HEK293 (cell line): ENCODE measurements around the gene ARHGAP23.

Experiments
- CTCF ChIA-PET: fragments of 350-600 bp; formaldehyde crosslinking; extraction: SDS; loops from one replicate; lab custom pipeline; 2021; ENCODE audit warnings: antibody characterized with exemption; lab: Yijun Ruan, JAX
- POLR2A ChIA-PET: fragments of 300-600 bp; formaldehyde crosslinking; extraction: SDS; loops from one replicate; lab custom pipeline; 2020; ENCODE audit warnings: antibody characterized with exemption, inconsistent platforms; lab: Yijun Ruan, JAX
- H3K27ac ChIP-seq: fragments of 200-500 bp; sonication (Bioruptor generic); 2 replicates; pipeline ENCODE4 v1.5.1; 2014; ENCODE audit warnings: low read depth, low read length, control low read depth, inconsistent platforms; ENCODE audit errors: extremely low read depth
- H3K36me3 ChIP-seq, 2 experiments: fragments of 200-500 bp in 1 of 2; sonication (Bioruptor generic) in 1 of 2; 1 replicate in 1 of 2; 2 replicates in 1 of 2; pipeline ENCODE4 v1.5.1; 2014 to 2017; ENCODE audit warnings: inconsistent platforms in 2 of 2, low read length in 2 of 2; ENCODE audit not compliant: control insufficient read depth in 2 of 2, insufficient read depth in 1 of 2
- H3K4me1 ChIP-seq: fragments of 200-500 bp; sonication (Bioruptor generic); 2 replicates; pipeline ENCODE4 v1.5.1; 2014; ENCODE audit warnings: mild to moderate bottlenecking, low read length, inconsistent platforms; ENCODE audit not compliant: control insufficient read depth, insufficient read depth
- H3K4me3 ChIP-seq: 2 replicates; pipeline ENCODE4 v1.5.1; 2011; ENCODE audit warnings: low read depth, mild to moderate bottlenecking, control low read depth, low read length, moderate library complexity
- H3K9me3 ChIP-seq: fragments of 200-500 bp; sonication (Bioruptor generic); 2 replicates; pipeline ENCODE4 v1.5.1; 2014; ENCODE audit warnings: low read depth, low read length, inconsistent platforms; ENCODE audit not compliant: control insufficient read depth, insufficient read depth
- GLIS2 ChIP-seq: fragments of 450-650 bp; formaldehyde crosslinking; IDR thresholded peaks from 2 replicates; pipeline ENCODE4 v1.5.1; 2016; ENCODE audit warnings: missing biosample characterization, missing genetic modification characterization
- HIC1 ChIP-seq: fragments of 450-650 bp; formaldehyde crosslinking; IDR thresholded peaks from 2 replicates; pipeline ENCODE4 v1.5.1; 2016; ENCODE audit warnings: missing biosample characterization, missing genetic modification characterization
- INSM2 ChIP-seq: fragments of 450-650 bp; formaldehyde crosslinking; IDR thresholded peaks from 2 replicates; pipeline ENCODE4 v1.5.1; 2016; ENCODE audit warnings: missing biosample characterization, missing genetic modification characterization
- KLF7 ChIP-seq: fragments of 450-650 bp; formaldehyde crosslinking; IDR thresholded peaks from 2 replicates; pipeline ENCODE4 v1.5.1; 2016; ENCODE audit warnings: missing biosample characterization, missing genetic modification characterization, borderline replicate concordance
- PATZ1 ChIP-seq: fragments of 450-650 bp; formaldehyde crosslinking; IDR thresholded peaks from 2 replicates; pipeline ENCODE4 v1.5.1; 2016; ENCODE audit warnings: missing biosample characterization, missing genetic modification characterization
- PBX3 ChIP-seq: sonication (generic); formaldehyde crosslinking; IDR thresholded peaks from 2 replicates; pipeline ENCODE4 v1.8.1; 2022; ENCODE audit warnings: mild to moderate bottlenecking, moderate library complexity, missing genetic modification reagents
- SCRT1 ChIP-seq: fragments of 450-650 bp; formaldehyde crosslinking; IDR thresholded peaks from 2 replicates; pipeline ENCODE4 v1.5.1; 2016; ENCODE audit warnings: missing biosample characterization, missing genetic modification characterization, borderline replicate concordance
- YY1 ChIP-seq: fragments of 450-650 bp; formaldehyde crosslinking; IDR thresholded peaks from 2 replicates; pipeline ENCODE4 v1.5.1; 2018; ENCODE audit warnings: missing biosample characterization, missing genetic modification characterization
- ZFP37 ChIP-seq: fragments of 450-650 bp; formaldehyde crosslinking; IDR thresholded peaks from 2 replicates; pipeline ENCODE4 v1.5.1; 2016; ENCODE audit warnings: missing biosample characterization, missing genetic modification characterization
- ZFP69B ChIP-seq: fragments of 450-650 bp; formaldehyde crosslinking; IDR thresholded peaks from 2 replicates; pipeline ENCODE4 v1.5.1; 2016; ENCODE audit warnings: missing biosample characterization, missing genetic modification characterization
- ZNF138 ChIP-seq: fragments of 450-650 bp; formaldehyde crosslinking; IDR thresholded peaks from 2 replicates; pipeline ENCODE4 v1.5.1; 2016; ENCODE audit warnings: missing biosample characterization, missing genetic modification characterization, borderline replicate concordance
- ZNF248 ChIP-seq: fragments of 450-650 bp; formaldehyde crosslinking; IDR thresholded peaks from 2 replicates; pipeline ENCODE4 v1.5.1; 2017; ENCODE audit warnings: missing biosample characterization, missing genetic modification characterization
- ZNF501 ChIP-seq: fragments of 450-650 bp; formaldehyde crosslinking; IDR thresholded peaks from 2 replicates; pipeline ENCODE4 v1.5.1; 2016; ENCODE audit warnings: missing biosample characterization, missing genetic modification characterization
- ZNF518A ChIP-seq: fragments of 450-650 bp; formaldehyde crosslinking; conservative IDR thresholded peaks from 2 replicates; pipeline ENCODE4 v1.5.1; 2016; ENCODE audit warnings: low read depth, missing biosample characterization, missing genetic modification characterization
- ZNF600 ChIP-seq: fragments of 450-650 bp; formaldehyde crosslinking; IDR thresholded peaks from 2 replicates; pipeline ENCODE4 v1.5.1; 2016; ENCODE audit warnings: missing biosample characterization, missing genetic modification characterization
- ZNF76 ChIP-seq: fragments of 450-650 bp; formaldehyde crosslinking; IDR thresholded peaks from 2 replicates; pipeline ENCODE4; 2016; ENCODE audit warnings: low read depth, missing biosample characterization, missing genetic modification characterization, borderline replicate concordance
- ZNF768 ChIP-seq: fragments of 450-650 bp; formaldehyde crosslinking; IDR thresholded peaks from 2 replicates; pipeline ENCODE4 v1.5.1; 2018; ENCODE audit warnings: missing biosample characterization, mild to moderate bottlenecking, missing genetic modification characterization
- ZNF792 ChIP-seq: fragments of 450-650 bp; formaldehyde crosslinking; IDR thresholded peaks from 2 replicates; pipeline ENCODE4 v1.5.1; 2016; ENCODE audit warnings: missing biosample characterization, missing genetic modification characterization
- ZSCAN18 ChIP-seq: fragments of 450-650 bp; formaldehyde crosslinking; IDR thresholded peaks from 2 replicates; pipeline ENCODE4 v1.5.1; 2016; ENCODE audit warnings: missing biosample characterization, missing genetic modification characterization

Gene ARHGAP23

GRCh38 chr17:38454532-38454931 is 26.3 kb downstream of the ARHGAP23 start:
- ChIA-PET CTCF (interaction anchor here (0.6 to 2.9 kb wide), 12 partner anchors 9 to 221 kb away, joined by 3 to 12 read pairs (median 4); partner anchors contain the start of gene EPOP), POLR2A (interaction anchor here (0.9 to 2.0 kb wide), 3 partner anchors 9 to 10 kb away, joined by 3 to 14 read pairs (median 8); no protein-coding TSS in a partner anchor)
- Histone ChIP-seq H3K9me3 (no peaks in the 10 kb centered on the region), H3K4me1 (peaks cover 9% of the 10 kb centered on the region), H3K27ac (no peak overlapping the region), H3K36me3 (no peaks in the 10 kb centered on the region), H3K4me3 (no peak overlapping the region)
- TF ChIP-seq KLF7 (tag by site-specific recombination), result no peak
- no peak for TF ChIP-seq ZNF518A (tag by site-specific recombination)
- peak; percentile 55; the same call in 1 of the 2 replicates for TF ChIP-seq ZNF600 (tag by site-specific recombination)
- TF ChIP-seq ZFP69B (tag by site-specific recombination), result 0 out of 2 replicates have a peak, but pooled peaks have one; percentile 43
- 0 out of 2 replicates have a peak, but pooled peaks have one; percentile 15 for TF ChIP-seq GLIS2 (tag by site-specific recombination)
- 0 out of 2 replicates have a peak, but pooled peaks have one; percentile 6 for TF ChIP-seq PATZ1 (tag by site-specific recombination)

GRCh38 chr17:38455288-38455915 is 27.1 kb downstream of the ARHGAP23 start:
- ChIA-PET CTCF (interaction anchor here (0.6 to 2.9 kb wide), 21 partner anchors 8 to 220 kb away, joined by 3 to 12 read pairs (median 4); partner anchors contain the start of gene EPOP), POLR2A (interaction anchor here (0.9 to 2.0 kb wide), 2 partner anchors 9 to 10 kb away, joined by 8 to 14 read pairs (median 9); no protein-coding TSS in a partner anchor)
- H3K4me1 ChIP-seq, result peaks cover 9% of the 10 kb centered on the region
- no peak overlapping the region for H3K27ac ChIP-seq
- H3K9me3 ChIP-seq, result no peaks in the 10 kb centered on the region
- H3K36me3 ChIP-seq, result no peaks in the 10 kb centered on the region
- no peak overlapping the region for H3K4me3 ChIP-seq
- TF ChIP-seq ZNF768 (tag by site-specific recombination) (no peak), ZNF248 (tag by site-specific recombination) (no peak), ZNF792 (tag by site-specific recombination) (no peak), HIC1 (tag by site-specific recombination) (no peak), PBX3 (CRISPR knock-in tag) (no peak), ZFP37 (no peak), SCRT1 (tag by site-specific recombination) (no peak), ZNF138 (tag by site-specific recombination) (no peak), ZSCAN18 (tag by site-specific recombination) (no peak), INSM2 (tag by site-specific recombination) (no peak), YY1 (tag by site-specific recombination) (no peak), ZNF501 (tag by site-specific recombination) (no peak), ZNF76 (tag by site-specific recombination) (no peak)
